Loucy (cell line): ENCODE results near the gene FAM53B.

Source experiments
- H2AFZ ChIP-seq: fragments of 200-600 bp; sonication (generic); 2 replicates; pipeline ENCODE4 v1.6.0; 2016; ENCODE audit warnings: antibody characterized with exemption, mild to moderate bottlenecking, low read length, moderate library complexity
- H3F3A ChIP-seq: fragments of 200-600 bp; 2 replicates; pipeline ENCODE4 v1.6.0; 2016; ENCODE audit warnings: antibody characterized with exemption, low read depth, mild to moderate bottlenecking
- H3K27me3 ChIP-seq: fragments of 200-600 bp; sonication (generic); 2 replicates; pipeline ENCODE4 v1.6.1; 2014; ENCODE audit warnings: low read length, mild to moderate bottlenecking; ENCODE audit not compliant: insufficient read depth, poor library complexity, severe bottlenecking
- H3K36me3 ChIP-seq: fragments of 200-600 bp; sonication (generic); 2 replicates; pipeline ENCODE4 v1.6.1; 2016; ENCODE audit warnings: low read length; ENCODE audit not compliant: insufficient read depth
- H3K4me1 ChIP-seq: fragments of 200-600 bp; sonication (generic); 2 replicates; pipeline ENCODE4 v1.5.1; 2014; ENCODE audit warnings: low read length, mild to moderate bottlenecking; ENCODE audit not compliant: insufficient read depth, poor library complexity, severe bottlenecking
- H3K4me2 ChIP-seq: fragments of 200-600 bp; sonication (generic); 2 replicates; pipeline ENCODE4 v1.6.0; 2014; ENCODE audit warnings: antibody characterized with exemption, low read length, low read depth, mild to moderate bottlenecking; ENCODE audit not compliant: poor library complexity, severe bottlenecking
- H3K4me3 ChIP-seq: fragments of 200-600 bp; sonication (generic); 2 replicates; pipeline ENCODE4 v1.5.1; 2014; ENCODE audit warnings: low read length, mild to moderate bottlenecking, mixed read lengths; ENCODE audit not compliant: poor library complexity, severe bottlenecking
- H3K79me2 ChIP-seq: fragments of 200-600 bp; sonication (generic); 2 replicates; pipeline ENCODE4 v1.6.1; 2014; ENCODE audit warnings: low read length; ENCODE audit not compliant: insufficient read depth
- H3K9ac ChIP-seq: fragments of 200-600 bp; sonication (generic); 2 replicates; pipeline ENCODE4 v1.6.0; 2014; ENCODE audit warnings: mild to moderate bottlenecking, low read depth, low read length, moderate library complexity; ENCODE audit not compliant: poor library complexity, severe bottlenecking
- H3K9me2 ChIP-seq: fragments of 200-600 bp; sonication (generic); replicated peaks from 2 replicates; pipeline ENCODE4 v1.6.1; 2016; ENCODE audit warnings: low read depth, low read length, mixed read lengths
- H3K9me3 ChIP-seq: fragments of 200-600 bp; sonication (generic); 2 replicates; pipeline ENCODE4 v1.6.1; 2014; ENCODE audit warnings: mild to moderate bottlenecking, antibody characterized with exemption, low read length, low read depth; ENCODE audit not compliant: insufficient read depth
- H4K20me1 ChIP-seq: fragments of 200-600 bp; sonication (generic); 2 replicates; pipeline ENCODE4 v1.6.0; 2014; ENCODE audit warnings: antibody characterized with exemption, low read length, mild to moderate bottlenecking; ENCODE audit not compliant: insufficient read depth, poor library complexity, severe bottlenecking
- EZH2phosphoT487 ChIP-seq: fragments of 200-600 bp; IDR thresholded peaks from 2 replicates; pipeline ENCODE4 v1.6.1; 2018; ENCODE audit warnings: antibody characterized with exemption, mild to moderate bottlenecking, moderate library complexity, borderline replicate concordance
- TF ChIP-seq, protein P1 (sequence below): fragments of 200-600 bp; sonication (generic); conservative IDR thresholded peaks from 2 replicates; pipeline ENCODE4 v1.5.1; 2014; ENCODE audit warnings: mild to moderate bottlenecking, antibody characterized with exemption, low read length

The FAM53B gene

DNA sequence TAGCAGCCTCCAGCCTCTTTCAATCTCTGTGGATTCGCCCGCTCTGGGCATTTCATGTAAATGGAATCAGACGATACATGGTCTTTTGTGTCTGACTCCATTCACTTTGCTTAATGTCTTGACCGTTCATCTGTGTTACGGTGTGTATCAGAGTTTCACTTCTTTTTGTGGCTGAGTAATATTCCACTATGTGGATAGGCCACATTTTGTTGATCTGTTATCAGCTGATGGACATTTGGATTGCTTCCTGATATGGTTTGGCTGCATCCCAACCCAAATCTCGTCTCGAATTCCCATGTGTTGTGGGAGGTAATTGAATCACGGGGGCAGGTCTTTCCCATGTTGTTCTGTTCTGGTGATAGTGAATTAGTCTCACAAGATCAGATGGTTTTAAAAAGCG lies 173.5 kb downstream of the FAM53B start:
- no peaks in the 10 kb centered on the region for H3K9me3 ChIP-seq
- no peaks in the 10 kb centered on the region for H3K79me2 ChIP-seq
- no peak for TF ChIP-seq EZH2phosphoT487
- TF ChIP-seq, protein P1, sequence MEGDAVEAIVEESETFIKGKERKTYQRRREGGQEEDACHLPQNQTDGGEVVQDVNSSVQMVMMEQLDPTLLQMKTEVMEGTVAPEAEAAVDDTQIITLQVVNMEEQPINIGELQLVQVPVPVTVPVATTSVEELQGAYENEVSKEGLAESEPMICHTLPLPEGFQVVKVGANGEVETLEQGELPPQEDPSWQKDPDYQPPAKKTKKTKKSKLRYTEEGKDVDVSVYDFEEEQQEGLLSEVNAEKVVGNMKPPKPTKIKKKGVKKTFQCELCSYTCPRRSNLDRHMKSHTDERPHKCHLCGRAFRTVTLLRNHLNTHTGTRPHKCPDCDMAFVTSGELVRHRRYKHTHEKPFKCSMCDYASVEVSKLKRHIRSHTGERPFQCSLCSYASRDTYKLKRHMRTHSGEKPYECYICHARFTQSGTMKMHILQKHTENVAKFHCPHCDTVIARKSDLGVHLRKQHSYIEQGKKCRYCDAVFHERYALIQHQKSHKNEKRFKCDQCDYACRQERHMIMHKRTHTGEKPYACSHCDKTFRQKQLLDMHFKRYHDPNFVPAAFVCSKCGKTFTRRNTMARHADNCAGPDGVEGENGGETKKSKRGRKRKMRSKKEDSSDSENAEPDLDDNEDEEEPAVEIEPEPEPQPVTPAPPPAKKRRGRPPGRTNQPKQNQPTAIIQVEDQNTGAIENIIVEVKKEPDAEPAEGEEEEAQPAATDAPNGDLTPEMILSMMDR: no peak

DNA sequence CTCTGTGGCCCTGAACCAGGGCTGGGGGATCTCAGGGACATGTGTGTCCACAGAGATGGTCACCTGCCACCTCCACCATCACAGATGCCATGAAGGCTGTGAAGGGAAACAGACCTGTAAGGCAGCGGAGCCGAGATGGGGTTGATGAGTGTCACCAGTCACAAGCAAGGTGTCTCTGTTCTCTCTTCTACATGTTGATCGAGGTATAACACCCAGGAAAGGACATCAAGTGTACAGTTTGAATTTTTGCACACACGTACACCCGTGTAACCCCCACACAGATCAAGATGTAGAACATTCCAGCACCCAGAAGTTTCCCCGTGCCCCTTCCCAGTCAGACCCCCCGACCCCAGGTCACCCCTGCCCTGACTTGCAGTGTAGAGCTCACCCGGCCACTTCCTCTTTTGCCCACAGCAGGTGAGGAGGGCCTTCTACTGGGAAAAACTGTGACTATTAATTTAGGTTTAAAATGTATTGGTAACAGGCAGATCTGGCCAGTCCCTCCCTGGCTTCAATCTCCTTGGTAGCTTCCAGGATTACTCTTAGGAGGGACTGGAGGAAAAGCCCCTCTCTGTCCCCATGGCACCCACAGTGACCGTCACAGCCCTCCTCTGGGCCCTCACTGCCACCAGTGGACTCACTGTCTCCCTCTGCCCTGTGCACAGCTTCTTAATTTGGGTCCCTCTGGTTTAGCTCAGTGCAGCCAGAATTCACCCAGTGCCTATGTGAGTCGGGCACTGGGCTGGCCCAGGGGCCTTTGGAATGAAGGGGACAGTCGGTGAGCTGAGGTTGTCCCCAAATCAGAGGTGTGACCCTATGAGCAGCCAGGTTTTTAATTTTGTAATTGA lies 174.3 kb downstream of the FAM53B start:
- H3K79me2 ChIP-seq: no peaks in the 10 kb centered on the region

More for the DNA sequence above, 173.5 kb downstream of the FAM53B start:
- no peaks in the 10 kb centered on the region for H3K36me3 ChIP-seq
- H3K9me2 ChIP-seq: no peaks in the 10 kb centered on the region
- no peak overlapping the region for H3K9ac ChIP-seq
- H3K4me1 ChIP-seq: no peaks in the 10 kb centered on the region
- no peaks in the 10 kb centered on the region for H4K20me1 ChIP-seq
- no peak overlapping the region for H3K4me3 ChIP-seq
- H3K27me3 ChIP-seq: no peaks in the 10 kb centered on the region
- no peaks in the 10 kb centered on the region for H3F3A ChIP-seq
- H2AFZ ChIP-seq: no peak overlapping the region
- H3K4me2 ChIP-seq: no peak overlapping the region

More for the DNA sequence above, 174.3 kb downstream of the FAM53B start:
- Histone ChIP-seq H2AFZ (no peak overlapping the region), H3K9me3 (no peaks in the 10 kb centered on the region), H3K4me2 (no peak overlapping the region), H3K36me3 (no peaks in the 10 kb centered on the region), H3K4me3 (no peak overlapping the region), H3K9me2 (no peaks in the 10 kb centered on the region), H3F3A (no peaks in the 10 kb centered on the region), H3K4me1 (no peaks in the 10 kb centered on the region), H3K9ac (no peak overlapping the region), H4K20me1 (no peaks in the 10 kb centered on the region), H3K27me3 (no peaks in the 10 kb centered on the region)
- TF ChIP-seq, protein P1: no peak
- TF ChIP-seq EZH2phosphoT487: no peak
